SK-N-SH treated with all-trans-retinoic acid at 6 μM for 48 hours (cell line): ENCODE results near the gene ZBTB17.

Experiments used
- ATAC-seq: fragments of 200-7000 bp; cut with Tn5 transposase; 3 replicates; pipeline ENCODE4 v1.9.1; 2020; ENCODE audit warnings: mild to moderate bottlenecking, moderate library complexity
- ARNTL ChIP-seq: fragments of 450-650 bp; formaldehyde crosslinking; IDR thresholded peaks from 2 replicates; pipeline ENCODE4 v1.5.0; 2020; ENCODE audit warnings: low read depth, mild to moderate bottlenecking, moderate library complexity, borderline replicate concordance
- BACH2 ChIP-seq: fragments of 250-450 bp; sonication (Bioruptor Pico); IDR thresholded peaks from 2 replicates; pipeline ENCODE4 v1.9.0; 2021; ENCODE audit warnings: mild to moderate bottlenecking, borderline replicate concordance
- CSDC2 ChIP-seq: fragments of 250-450 bp; sonication (Bioruptor Pico); IDR thresholded peaks from 2 replicates; pipeline ENCODE4 v1.5.0; 2020; ENCODE audit warnings: mild to moderate bottlenecking, moderate library complexity
- GLIS3 ChIP-seq: fragments of 250-450 bp; sonication (Bioruptor Pico); IDR thresholded peaks from 2 replicates; pipeline ENCODE4 v1.5.0; 2020; ENCODE audit warnings: mild to moderate bottlenecking, moderate library complexity
- ISL1 ChIP-seq: fragments of 250-450 bp; sonication (Bioruptor Pico); IDR thresholded peaks from 2 replicates; pipeline ENCODE4 v2.1.2; 2022; ENCODE audit warnings: mild to moderate bottlenecking, moderate library complexity
- OSR1 ChIP-seq: fragments of 250-450 bp; sonication (Bioruptor Pico); IDR thresholded peaks from 2 replicates; pipeline ENCODE4 v1.8.0; 2022; ENCODE audit warnings: moderate library complexity, mild to moderate bottlenecking, inconsistent platforms
- PPARA ChIP-seq: fragments of 250-450 bp; sonication (Bioruptor Pico); IDR thresholded peaks from 2 replicates; pipeline ENCODE4 v1.5.0; 2020; ENCODE audit warnings: mild to moderate bottlenecking, borderline replicate concordance
- SNAI2 ChIP-seq: fragments of 250-450 bp; sonication (Bioruptor Pico); IDR thresholded peaks from 2 replicates; pipeline ENCODE4 v1.5.0; 2020; ENCODE audit warnings: mild to moderate bottlenecking, moderate library complexity
- TCF4 ChIP-seq: fragments of 250-450 bp; sonication (Bioruptor Pico); IDR thresholded peaks from 2 replicates; pipeline ENCODE4 v1.8.0; 2021; ENCODE audit warnings: mild to moderate bottlenecking, moderate library complexity, borderline replicate concordance
- TOX ChIP-seq: fragments of 250-450 bp; sonication (Bioruptor Pico); IDR thresholded peaks from 2 replicates; pipeline ENCODE4 v1.8.0; 2021; ENCODE audit warnings: mild to moderate bottlenecking, moderate library complexity, borderline replicate concordance
- ZC3H10 ChIP-seq: fragments of 250-450 bp; sonication (Bioruptor Pico); IDR thresholded peaks from 2 replicates; pipeline ENCODE4 v1.5.1; 2021; ENCODE audit warnings: mild to moderate bottlenecking, moderate library complexity
- ZFP3 ChIP-seq: fragments of 250-450 bp; sonication (Bioruptor Pico); IDR thresholded peaks from 2 replicates; pipeline ENCODE4 v1.5.0; 2020; ENCODE audit warnings: mild to moderate bottlenecking, moderate library complexity
- ZFP30 ChIP-seq: fragments of 450-650 bp; formaldehyde crosslinking; IDR thresholded peaks from 2 replicates; pipeline ENCODE4 v1.5.0; 2022; ENCODE audit warnings: mild to moderate bottlenecking, moderate library complexity
- ZNF565 ChIP-seq: fragments of 450-650 bp; formaldehyde crosslinking; conservative IDR thresholded peaks from 2 replicates; pipeline ENCODE4 v1.5.0; 2020; ENCODE audit warnings: low read depth, mild to moderate bottlenecking, moderate library complexity
- ZNF70 ChIP-seq: fragments of 450-650 bp; formaldehyde crosslinking; IDR thresholded peaks from 2 replicates; pipeline ENCODE4 v1.5.0; 2020; ENCODE audit warnings: mild to moderate bottlenecking, moderate library complexity
- ZNF8 ChIP-seq: fragments of 450-650 bp; formaldehyde crosslinking; IDR thresholded peaks from 2 replicates; pipeline ENCODE4 v1.5.0; 2020; ENCODE audit warnings: mild to moderate bottlenecking, moderate library complexity
- TF ChIP-seq, protein P1 (sequence below): fragments of 250-450 bp; sonication (Bioruptor Pico); IDR thresholded peaks from 2 replicates; pipeline ENCODE4 v1.5.0; 2020; ENCODE audit warnings: mild to moderate bottlenecking, moderate library complexity
- TF ChIP-seq, protein P2 (sequence below): fragments of 250-450 bp; sonication (Bioruptor Pico); IDR thresholded peaks from 2 replicates; pipeline ENCODE4 v1.5.1; 2021; ENCODE audit warnings: mild to moderate bottlenecking, moderate library complexity
- TF ChIP-seq, protein P3 (sequence below): fragments of 250-450 bp; sonication (Bioruptor Pico); IDR thresholded peaks from 2 replicates; pipeline ENCODE4 v1.8.0; 2021; ENCODE audit warnings: low read depth, mild to moderate bottlenecking, moderate library complexity, borderline replicate concordance
- TF ChIP-seq, protein P4 (sequence below): fragments of 250-450 bp; sonication (Bioruptor Pico); IDR thresholded peaks from 2 replicates; pipeline ENCODE4 v1.8.0; 2020; ENCODE audit warnings: mild to moderate bottlenecking, moderate library complexity, borderline replicate concordance
- TF ChIP-seq, protein P5 (sequence below): fragments of 250-450 bp; sonication (Bioruptor Pico); IDR thresholded peaks from 2 replicates; pipeline ENCODE4 v1.5.1; 2020; ENCODE audit warnings: low read depth, mild to moderate bottlenecking, moderate library complexity

Gene ZBTB17

DNA sequence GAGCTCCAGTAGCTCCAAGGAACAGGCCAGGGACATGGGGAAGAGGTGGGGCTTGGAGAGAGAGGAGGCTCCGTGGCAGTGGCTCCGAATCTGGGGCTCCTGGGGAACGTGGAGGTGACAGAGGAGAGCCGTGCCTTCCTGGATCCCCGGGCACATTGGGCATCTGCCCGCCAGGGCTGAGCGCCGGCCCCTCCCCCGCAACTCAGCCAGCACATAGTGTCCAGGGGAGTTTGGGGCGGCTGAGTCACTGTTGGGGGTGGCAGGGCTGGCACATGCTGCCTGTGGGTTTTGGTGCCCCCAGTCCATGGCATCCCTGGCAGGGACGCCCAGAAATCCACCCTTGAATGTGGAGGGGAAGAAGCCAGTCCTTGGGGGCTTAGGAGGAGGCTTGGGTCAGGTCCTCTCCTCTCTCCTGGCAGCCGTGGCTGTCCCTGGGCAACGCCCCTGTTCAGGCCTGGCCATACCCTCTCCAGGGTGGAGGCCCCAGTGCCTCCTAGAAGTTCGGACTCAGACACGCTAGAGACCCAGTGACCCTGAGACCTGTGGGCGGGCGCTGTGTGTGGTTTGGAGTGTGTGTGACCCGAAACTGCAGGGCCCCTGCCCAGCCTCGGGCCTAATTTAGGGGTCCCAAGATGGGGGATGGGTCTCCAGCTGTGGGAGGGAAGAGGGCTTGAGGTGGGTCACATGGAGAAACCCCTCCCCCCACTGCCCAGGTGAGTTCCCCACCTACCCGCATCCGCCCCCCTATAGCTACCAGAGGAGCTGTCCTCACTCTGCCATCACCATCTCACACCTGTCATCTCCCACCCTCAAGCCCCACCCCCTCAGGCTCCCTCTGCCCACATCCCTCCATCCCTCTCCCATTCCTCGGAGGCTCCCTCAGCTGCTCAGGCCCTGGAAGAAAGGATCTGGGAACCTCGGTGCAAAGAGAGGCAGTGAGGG, 40.3 kb upstream of the ZBTB17 start:
- TF ChIP-seq TOX (CRISPR knock-in tag) (no peak), ZNF565 (no peak), ZFP30 (no peak), ZFP3 (CRISPR knock-in tag) (no peak), ZNF8 (no peak), CSDC2 (CRISPR knock-in tag) (no peak), OSR1 (CRISPR knock-in tag) (no peak), BACH2 (CRISPR knock-in tag) (no peak), ZNF70 (CRISPR knock-in tag) (no peak), ISL1 (CRISPR knock-in tag) (no peak), GLIS3 (CRISPR knock-in tag) (no peak)
- TF ChIP-seq, protein P1, sequence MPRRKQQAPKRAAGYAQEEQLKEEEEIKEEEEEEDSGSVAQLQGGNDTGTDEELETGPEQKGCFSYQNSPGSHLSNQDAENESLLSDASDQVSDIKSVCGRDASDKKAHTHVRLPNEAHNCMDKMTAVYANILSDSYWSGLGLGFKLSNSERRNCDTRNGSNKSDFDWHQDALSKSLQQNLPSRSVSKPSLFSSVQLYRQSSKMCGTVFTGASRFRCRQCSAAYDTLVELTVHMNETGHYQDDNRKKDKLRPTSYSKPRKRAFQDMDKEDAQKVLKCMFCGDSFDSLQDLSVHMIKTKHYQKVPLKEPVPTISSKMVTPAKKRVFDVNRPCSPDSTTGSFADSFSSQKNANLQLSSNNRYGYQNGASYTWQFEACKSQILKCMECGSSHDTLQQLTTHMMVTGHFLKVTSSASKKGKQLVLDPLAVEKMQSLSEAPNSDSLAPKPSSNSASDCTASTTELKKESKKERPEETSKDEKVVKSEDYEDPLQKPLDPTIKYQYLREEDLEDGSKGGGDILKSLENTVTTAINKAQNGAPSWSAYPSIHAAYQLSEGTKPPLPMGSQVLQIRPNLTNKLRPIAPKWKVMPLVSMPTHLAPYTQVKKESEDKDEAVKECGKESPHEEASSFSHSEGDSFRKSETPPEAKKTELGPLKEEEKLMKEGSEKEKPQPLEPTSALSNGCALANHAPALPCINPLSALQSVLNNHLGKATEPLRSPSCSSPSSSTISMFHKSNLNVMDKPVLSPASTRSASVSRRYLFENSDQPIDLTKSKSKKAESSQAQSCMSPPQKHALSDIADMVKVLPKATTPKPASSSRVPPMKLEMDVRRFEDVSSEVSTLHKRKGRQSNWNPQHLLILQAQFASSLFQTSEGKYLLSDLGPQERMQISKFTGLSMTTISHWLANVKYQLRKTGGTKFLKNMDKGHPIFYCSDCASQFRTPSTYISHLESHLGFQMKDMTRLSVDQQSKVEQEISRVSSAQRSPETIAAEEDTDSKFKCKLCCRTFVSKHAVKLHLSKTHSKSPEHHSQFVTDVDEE (CRISPR knock-in tag): no peak
- TF ChIP-seq, protein P2, sequence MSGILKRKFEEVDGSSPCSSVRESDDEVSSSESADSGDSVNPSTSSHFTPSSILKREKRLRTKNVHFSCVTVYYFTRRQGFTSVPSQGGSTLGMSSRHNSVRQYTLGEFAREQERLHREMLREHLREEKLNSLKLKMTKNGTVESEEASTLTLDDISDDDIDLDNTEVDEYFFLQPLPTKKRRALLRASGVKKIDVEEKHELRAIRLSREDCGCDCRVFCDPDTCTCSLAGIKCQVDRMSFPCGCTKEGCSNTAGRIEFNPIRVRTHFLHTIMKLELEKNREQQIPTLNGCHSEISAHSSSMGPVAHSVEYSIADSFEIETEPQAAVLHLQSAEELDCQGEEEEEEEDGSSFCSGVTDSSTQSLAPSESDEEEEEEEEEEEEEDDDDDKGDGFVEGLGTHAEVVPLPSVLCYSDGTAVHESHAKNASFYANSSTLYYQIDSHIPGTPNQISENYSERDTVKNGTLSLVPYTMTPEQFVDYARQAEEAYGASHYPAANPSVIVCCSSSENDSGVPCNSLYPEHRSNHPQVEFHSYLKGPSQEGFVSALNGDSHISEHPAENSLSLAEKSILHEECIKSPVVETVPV (CRISPR knock-in tag): no peak
- TF ChIP-seq, protein P3, sequence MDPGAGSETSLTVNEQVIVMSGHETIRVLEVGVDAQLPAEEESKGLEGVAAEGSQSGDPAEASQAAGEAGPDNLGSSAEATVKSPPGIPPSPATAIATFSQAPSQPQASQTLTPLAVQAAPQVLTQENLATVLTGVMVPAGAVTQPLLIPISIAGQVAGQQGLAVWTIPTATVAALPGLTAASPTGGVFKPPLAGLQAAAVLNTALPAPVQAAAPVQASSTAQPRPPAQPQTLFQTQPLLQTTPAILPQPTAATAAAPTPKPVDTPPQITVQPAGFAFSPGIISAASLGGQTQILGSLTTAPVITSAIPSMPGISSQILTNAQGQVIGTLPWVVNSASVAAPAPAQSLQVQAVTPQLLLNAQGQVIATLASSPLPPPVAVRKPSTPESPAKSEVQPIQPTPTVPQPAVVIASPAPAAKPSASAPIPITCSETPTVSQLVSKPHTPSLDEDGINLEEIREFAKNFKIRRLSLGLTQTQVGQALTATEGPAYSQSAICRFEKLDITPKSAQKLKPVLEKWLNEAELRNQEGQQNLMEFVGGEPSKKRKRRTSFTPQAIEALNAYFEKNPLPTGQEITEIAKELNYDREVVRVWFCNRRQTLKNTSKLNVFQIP: no peak
- TF ChIP-seq, protein P4, sequence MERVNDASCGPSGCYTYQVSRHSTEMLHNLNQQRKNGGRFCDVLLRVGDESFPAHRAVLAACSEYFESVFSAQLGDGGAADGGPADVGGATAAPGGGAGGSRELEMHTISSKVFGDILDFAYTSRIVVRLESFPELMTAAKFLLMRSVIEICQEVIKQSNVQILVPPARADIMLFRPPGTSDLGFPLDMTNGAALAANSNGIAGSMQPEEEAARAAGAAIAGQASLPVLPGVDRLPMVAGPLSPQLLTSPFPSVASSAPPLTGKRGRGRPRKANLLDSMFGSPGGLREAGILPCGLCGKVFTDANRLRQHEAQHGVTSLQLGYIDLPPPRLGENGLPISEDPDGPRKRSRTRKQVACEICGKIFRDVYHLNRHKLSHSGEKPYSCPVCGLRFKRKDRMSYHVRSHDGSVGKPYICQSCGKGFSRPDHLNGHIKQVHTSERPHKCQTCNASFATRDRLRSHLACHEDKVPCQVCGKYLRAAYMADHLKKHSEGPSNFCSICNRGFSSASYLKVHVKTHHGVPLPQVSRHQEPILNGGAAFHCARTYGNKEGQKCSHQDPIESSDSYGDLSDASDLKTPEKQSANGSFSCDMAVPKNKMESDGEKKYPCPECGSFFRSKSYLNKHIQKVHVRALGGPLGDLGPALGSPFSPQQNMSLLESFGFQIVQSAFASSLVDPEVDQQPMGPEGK: no peak
- TF ChIP-seq, all 23 proteins: peak for 0
- no peak for ATAC-seq

DNA sequence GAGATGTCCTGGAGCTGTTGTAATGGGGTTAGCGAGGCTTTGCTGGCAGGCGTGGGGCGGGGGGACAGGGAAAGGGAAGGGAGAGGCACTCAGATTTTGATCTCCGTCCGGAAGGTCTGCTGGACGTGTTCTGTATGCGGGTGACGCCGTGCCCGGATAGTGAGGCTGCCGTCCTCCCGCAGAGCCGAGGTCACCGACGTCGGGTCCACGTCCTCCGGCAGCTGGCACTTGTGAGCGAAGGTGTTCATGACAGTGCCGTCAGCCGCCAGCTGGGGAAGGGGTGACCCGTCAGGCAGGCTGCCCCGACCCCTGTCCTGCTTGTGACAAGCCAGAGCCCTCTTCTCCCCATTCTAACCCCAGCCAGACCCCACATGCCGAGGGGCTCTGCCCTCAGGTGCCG, 39.6 kb upstream of the ZBTB17 start:
- ATAC-seq: no peak
- no peak for TF ChIP-seq ZFP30
- no peak for TF ChIP-seq ISL1 (CRISPR knock-in tag)
- TF ChIP-seq ARNTL (CRISPR knock-in tag): no peak
- TF ChIP-seq ZC3H10: no peak
- TF ChIP-seq GLIS3 (CRISPR knock-in tag): no peak
- no peak for TF ChIP-seq ZNF565
- TF ChIP-seq, protein P2 (CRISPR knock-in tag): no peak
- no peak for TF ChIP-seq ZNF8
- TF ChIP-seq, protein P4: no peak
- TF ChIP-seq, protein P1 (CRISPR knock-in tag): no peak
- no peak for TF ChIP-seq ZNF70 (CRISPR knock-in tag)
- TF ChIP-seq, protein P5, sequence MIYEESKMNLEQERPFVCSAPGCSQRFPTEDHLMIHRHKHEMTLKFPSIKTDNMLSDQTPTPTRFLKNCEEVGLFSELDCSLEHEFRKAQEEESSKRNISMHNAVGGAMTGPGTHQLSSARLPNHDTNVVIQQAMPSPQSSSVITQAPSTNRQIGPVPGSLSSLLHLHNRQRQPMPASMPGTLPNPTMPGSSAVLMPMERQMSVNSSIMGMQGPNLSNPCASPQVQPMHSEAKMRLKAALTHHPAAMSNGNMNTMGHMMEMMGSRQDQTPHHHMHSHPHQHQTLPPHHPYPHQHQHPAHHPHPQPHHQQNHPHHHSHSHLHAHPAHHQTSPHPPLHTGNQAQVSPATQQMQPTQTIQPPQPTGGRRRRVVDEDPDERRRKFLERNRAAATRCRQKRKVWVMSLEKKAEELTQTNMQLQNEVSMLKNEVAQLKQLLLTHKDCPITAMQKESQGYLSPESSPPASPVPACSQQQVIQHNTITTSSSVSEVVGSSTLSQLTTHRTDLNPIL (CRISPR knock-in tag): no peak
- TF ChIP-seq SNAI2 (CRISPR knock-in tag): no peak
- no peak for TF ChIP-seq OSR1 (CRISPR knock-in tag)
- no peak for TF ChIP-seq ZFP3 (CRISPR knock-in tag)
- TF ChIP-seq TCF4 (CRISPR knock-in tag): no peak
- TF ChIP-seq PPARA (CRISPR knock-in tag): no peak
- TF ChIP-seq CSDC2 (CRISPR knock-in tag): no peak
